Cardiac septum (tissue), 1 donor: ENCODE data around the gene FAM83F. TPM values are rescaled to one million over a fixed set of nuclear protein-coding genes. Genes with fewer than 3 reads are reported as not detected.

Source experiments
- DNase-seq: peaks from one replicate; pipeline ENCODE4 v3.0.0-alpha.2; 2020; ENCODE audit warnings: low spot score
- intact Hi-C: fragments of 100-400 bp; cut with DNase I; formaldehyde crosslinking; loops from one replicate; pipeline ENCODE4 v1.14.0; 2022
- total RNA-seq: library from RNA; stranded (reverse); fragmentation: NEBNext Ultra II Directional; extraction: Animal tissue kit (Norgen Biotek cat#: 25700); gene quantifications from one replicate; pipeline ENCODE4 v1.2.1, GENCODE V29; 2021
- donor health status: DM: no; HTN: no; CAD: no.

Gene FAM83F
- total RNA-seq, 1 donor from 2014 or later, result 2.3 TPM

- DNase-seq, result no peak
- intact Hi-C loops, result no loop called here
Measured at GRCh38 chr22:40028098-40028425, 33.3 kb downstream of the FAM83F start.

DNA sequence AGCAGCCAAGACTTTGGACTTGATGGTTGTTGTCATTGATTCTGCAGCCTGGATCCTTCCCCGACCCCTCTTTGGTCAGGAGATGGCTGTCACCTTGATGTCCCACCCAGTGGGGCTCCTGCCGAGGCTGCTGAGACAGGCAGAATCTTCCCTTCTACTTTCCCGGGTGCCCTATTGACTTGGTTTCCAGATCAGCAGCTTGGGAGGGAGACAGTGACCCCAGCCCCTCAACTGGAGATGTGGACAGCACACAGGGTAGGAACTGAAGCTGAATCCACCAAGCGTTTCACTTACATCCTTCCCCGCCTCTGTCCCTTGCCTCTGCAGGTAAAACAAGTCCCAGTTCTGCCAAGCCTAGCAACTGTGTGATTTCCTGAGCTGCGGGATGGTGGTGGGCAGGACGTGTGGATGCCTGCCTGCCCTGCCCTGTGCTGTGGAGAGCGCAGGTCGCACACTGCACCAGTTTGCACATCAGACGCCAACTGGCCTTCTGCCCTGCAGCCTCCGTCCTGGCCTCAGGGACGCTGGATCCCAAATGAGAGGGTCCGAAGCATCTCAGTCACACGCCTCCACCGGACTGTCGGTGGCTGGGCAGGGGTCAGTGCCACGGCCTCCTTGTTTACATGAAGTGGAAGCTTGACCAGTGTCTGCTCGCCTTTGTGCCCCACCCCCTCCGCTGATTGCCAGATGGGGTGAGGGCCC, 34.6 kb downstream of the FAM83F start:
- DNase-seq, result no peak
- intact Hi-C loops, result no loop called here

DNA sequence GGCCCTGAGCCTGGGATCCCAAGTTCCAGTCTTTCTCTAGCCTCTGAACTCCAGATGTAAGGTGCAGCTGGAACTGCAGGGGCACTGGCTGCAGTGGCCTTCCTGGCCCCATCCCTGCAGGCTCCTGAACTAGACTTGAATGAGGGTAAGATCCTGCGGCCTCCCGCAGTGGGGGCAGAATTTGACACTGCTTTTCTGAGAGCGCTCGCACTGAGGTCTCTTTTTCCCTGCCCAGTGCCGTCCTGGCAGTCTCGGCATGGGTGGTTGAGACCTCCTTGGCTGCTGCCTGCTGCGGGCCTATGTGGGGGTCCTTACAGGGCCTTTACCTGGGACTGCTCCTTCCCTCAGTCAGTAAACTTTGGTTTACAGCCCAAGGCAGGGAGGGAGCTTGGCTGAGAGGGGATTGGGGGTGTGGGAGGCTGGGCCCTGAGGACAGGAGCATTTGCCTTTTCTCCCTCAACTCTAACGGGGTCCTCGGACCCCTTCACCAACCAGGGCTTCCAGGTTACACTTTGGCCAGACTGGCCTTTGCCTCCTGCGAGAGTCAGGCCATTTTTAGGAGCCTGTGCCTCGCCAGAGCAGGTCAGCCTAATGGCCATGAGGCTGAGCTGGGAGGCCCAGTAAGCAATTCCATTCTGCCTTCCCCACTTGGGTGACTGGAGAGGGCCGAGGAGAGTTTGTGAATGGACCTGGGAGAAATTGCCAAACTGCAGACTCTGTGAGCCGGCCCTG, 35.4 kb downstream of the FAM83F start:
- peak; percentile 72 for DNase-seq
- intact Hi-C loops, result loop anchor here (5.0 kb wide), 1 partner anchor 483 kb away; no protein-coding TSS in a partner anchor

DNA sequence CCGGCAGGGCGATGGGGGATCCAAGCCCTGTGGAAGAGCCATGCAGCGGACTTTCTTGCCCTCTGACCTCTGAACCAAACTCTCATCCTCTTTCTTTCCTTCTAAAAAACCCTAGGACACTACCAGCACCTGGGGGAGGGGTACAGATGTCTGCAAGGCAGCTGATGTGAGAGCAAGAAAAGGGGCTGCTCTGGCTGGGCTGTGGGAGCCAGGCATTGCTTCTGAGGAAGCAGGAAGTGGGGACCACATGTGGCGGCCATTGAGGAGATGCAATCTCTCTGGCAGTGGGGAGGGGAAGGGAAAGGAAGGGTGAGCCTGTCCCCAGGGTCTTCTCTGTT, 36.0 kb downstream of the FAM83F start:
- intact Hi-C loops, result loop anchor here (5.0 kb wide), 1 partner anchor 483 kb away; no protein-coding TSS in a partner anchor
- no peak for DNase-seq

GRCh38 chr22:40031766-40032470, 37.2 kb downstream of the FAM83F start:
- DNase-seq, result peak; percentile 39

DNA sequence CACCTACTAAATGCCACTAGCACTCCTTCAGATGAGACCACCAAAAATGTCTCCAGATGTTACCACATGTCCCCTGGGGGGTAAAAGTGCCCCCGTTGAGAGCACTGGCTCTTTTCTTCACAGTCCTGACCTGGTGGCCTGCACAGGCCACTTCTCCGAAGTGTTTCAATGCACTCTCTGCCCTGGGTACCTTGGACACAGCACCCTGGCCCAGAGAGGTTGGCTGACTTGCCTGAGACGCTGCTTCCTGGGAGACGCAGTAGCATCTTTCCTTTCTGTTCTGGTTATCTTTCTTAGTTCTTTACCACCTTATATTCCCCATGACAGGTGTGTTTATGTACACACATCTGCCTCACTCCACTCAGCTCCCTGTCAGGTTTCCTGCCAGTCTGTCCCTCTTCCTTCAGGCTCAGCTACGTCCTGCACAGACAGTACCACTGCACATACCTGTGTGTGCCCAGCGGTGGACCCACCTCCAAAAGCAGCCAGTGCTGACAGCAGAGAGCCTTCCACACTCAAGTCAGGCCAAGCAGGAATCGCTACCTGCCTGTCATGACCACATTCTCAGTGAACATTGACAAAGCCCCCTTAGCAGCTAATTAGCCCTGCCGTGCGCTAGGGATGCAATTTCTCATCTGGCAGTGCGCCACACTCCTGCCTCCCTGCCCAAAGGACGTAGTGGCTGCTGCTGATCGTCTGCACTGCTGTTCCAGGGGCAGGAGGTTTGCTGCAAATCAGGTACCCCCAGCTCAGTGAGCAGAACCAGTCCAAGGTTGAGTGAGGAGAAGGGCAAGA, 39.0 kb downstream of the FAM83F start:
- intact Hi-C loops, result loop anchor here (5.0 kb wide), 1 partner anchor 486 kb away; no protein-coding TSS in a partner anchor
- DNase-seq, result no peak

More at GRCh38 chr22:40031766-40032470, 37.2 kb downstream of the FAM83F start:
- intact Hi-C loops, result loop anchor here (5.0 kb wide), 1 partner anchor 485 kb away; no protein-coding TSS in a partner anchor

DNA sequence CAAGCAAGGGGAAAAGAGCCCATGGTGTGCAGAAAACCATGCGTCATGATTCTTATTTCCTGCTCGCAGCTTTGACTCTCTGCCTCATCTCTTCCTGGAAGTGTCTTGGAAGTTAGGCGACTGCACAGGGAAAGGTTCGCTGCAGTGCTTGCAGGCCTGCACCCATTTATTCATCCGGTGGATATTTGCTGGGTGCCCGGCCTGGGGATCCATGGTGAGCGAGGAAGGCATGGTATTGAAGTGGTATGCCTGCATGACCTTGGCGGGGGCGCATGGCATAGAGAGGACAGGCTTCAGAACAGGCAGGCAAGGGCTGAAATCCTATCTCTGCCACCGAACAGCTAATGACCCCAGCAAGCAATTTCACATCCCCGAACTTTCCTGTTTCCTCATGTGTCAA, 40.6 kb downstream of the FAM83F start:
- no peak for DNase-seq
- intact Hi-C loops, result no loop called here

DNA sequence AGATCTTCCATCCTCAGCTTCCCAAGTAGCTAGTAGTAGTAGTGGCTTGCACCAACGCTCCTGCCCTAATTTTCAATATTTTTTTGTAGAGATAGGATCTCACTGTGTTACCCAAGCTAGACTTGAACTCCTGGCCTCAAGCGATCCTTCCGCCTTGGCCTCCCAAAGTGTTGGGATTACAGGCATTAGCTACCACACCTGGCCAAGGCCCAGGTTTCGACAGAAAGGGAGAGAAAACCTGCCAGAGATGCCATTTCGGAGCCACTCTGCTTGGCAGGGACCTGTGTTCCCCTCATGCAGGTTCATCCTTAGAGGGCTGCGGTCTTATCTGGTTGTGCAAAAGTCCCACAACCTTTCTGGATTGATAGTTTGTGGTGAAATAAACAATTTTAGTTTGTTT, 41.4 kb downstream of the FAM83F start:
- intact Hi-C loops, result loop anchor here (2.0 kb wide), 1 partner anchor 501 kb away; no protein-coding TSS in a partner anchor
- no peak for DNase-seq

GRCh38 chr22:40036591-40037225, 42.0 kb downstream of the FAM83F start:
- intact Hi-C loops, result loop anchor here (2.0 kb wide), 1 partner anchor 502 kb away; no protein-coding TSS in a partner anchor
- no peak for DNase-seq

DNA sequence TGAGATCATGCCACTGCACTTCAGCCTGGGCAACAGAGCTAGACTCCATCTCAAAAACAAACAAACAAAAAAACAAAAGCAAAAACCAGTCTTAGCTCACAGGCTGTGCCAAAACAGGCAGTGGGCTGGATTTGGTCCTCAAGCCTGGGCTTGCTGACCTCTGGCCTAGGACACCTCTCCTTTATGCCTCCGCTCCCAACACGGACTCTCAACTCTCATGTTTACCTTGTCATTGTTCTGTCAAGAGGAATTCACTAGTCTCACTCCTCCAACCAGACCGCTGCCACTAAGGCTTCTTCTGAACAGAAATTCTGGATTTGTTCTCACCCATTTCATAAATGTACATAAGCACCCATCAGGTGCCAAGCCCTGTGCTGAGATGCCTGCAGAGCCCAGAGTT, 42.6 kb downstream of the FAM83F start:
- intact Hi-C loops, result loop anchor here (2.0 kb wide), 1 partner anchor 503 kb away; no protein-coding TSS in a partner anchor
- DNase-seq, result no peak

DNA sequence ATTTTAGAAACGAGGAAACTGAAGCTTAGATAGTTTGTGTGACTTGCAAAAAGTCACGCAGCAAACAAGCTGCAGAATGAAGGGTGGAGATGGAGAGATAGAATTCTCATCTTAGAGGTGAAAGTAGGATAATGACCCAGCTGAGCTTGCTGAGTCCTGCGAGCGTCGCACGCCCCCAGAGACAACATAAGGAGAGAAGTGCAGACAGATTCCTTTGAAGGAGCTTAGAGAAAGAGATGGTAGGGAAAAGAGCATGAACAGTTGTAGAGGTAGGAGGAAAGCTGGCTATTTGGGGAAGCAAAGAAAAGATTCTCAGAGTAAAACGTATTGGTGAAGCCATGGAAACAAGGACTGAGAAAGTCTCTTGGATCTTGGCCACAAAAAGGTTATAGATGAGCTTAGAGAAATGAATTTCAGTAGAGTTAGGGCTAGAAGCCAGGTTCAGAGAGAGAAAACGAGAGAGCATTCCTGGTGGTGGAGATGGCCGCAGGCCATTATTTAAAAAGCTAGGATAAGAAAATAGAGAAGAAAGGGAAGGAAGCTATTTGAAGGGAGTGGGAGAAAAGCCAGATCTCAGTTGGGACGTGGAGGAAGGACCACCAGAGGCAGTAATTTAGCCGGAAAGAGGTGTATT, 44.8 kb downstream of the FAM83F start:
- intact Hi-C loops, result loop anchor here (5.0 to 10.0 kb wide), 3 partner anchors 138 to 605 kb away; partner anchors contain the start of gene TNRC6B
- DNase-seq, result no peak

- intact Hi-C loops, result loop anchor here (5.0 to 10.0 kb wide), 3 partner anchors 136 to 604 kb away; partner anchors contain the start of gene TNRC6B
- no peak for DNase-seq
Measured at GRCh38 chr22:40040927-40041326, 46.2 kb downstream of the FAM83F start.

- no peak for DNase-seq
- intact Hi-C loops, result loop anchor here (5.0 to 10.0 kb wide), 3 partner anchors 136 to 603 kb away; partner anchors contain the start of gene TNRC6B
Measured at GRCh38 chr22:40041366-40042137, 46.8 kb downstream of the FAM83F start.

DNA sequence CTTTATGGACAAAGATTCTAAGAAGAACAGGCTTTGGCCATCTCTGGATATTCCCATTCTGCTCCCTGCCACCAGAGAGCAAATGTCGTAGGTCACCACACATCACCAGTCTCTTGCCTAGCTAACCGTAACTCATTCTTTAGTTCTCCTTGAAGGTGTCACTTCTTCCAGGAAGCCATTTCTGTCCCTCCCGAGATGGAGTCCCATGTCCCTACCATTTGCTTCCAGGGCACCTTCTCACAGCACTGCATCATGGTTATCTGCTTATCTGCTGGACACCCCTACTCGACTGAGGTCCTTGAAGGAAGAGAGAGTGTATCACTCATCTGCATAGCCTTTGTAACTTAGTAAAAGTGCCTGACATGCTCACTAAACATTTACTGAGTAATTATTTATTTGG, 47.6 kb downstream of the FAM83F start:
- intact Hi-C loops, result loop anchor here (5.0 to 10.0 kb wide), 3 partner anchors 135 to 602 kb away; partner anchors contain the start of gene TNRC6B
- DNase-seq, result no peak

DNA sequence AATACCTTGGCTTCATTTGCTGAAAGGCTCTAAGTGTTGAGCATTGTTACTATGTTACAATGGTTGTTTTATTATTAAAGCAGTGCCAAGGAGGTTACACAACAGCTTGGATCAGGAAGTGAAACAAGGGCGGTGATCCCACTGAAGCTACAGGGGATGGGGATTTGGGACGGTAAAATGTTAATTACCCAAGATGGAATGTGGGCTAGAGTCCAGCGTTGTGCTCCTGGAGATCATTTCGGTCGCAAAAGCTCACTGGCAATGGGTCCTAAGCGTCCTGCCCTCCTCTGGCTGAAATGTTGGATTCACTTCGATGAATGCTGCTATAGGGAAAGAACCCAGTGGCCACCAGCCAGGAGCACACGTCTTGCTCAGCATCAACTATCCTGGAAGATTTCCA, 48.3 kb downstream of the FAM83F start:
- no peak for DNase-seq
- intact Hi-C loops, result loop anchor here (5.0 to 10.0 kb wide), 3 partner anchors 134 to 602 kb away; partner anchors contain the start of gene TNRC6B

GRCh38 chr22:40043793-40044101, 49.0 kb downstream of the FAM83F start:
- intact Hi-C loops, result loop anchor here (2.0 to 10.0 kb wide), 4 partner anchors 134 to 601 kb away; partner anchors contain the start of genes ADSL and TNRC6B
- DNase-seq, result no peak

GRCh38 chr22:40044102-40044869, 49.5 kb downstream of the FAM83F start:
- intact Hi-C loops, result loop anchor here (2.0 to 10.0 kb wide), 4 partner anchors 133 to 601 kb away; partner anchors contain the start of genes ADSL and TNRC6B
- peak; percentile 98 for DNase-seq
